ENCODE results near the gene CARS2.

GRCh38 chr13:110685305-110686020 is 20.5 kb downstream of the CARS2 start:
- no peak for TF ChIP-seq POLR2AphosphoS5 (IDR thresholded peaks at IDR 0.05; ENCODE audit: low read depth, low read length)
- no peak for TF ChIP-seq CTCF (IDR thresholded peaks at IDR 0.05)
